HG03342 (cell line): ENCODE results near the gene FLOT1.
A peak's percentile ranks its signal among the peaks of the same experiment; 100 is the strongest.

Source experiments
- ATAC-seq: cut with Tn5 transposase; IDR thresholded peaks from one replicate; pipeline ENCODE4 v1.9.1; 2021; ENCODE audit warnings: mild to moderate bottlenecking, moderate library complexity; ENCODE audit not compliant: unreplicated experiment

Gene FLOT1

DNA sequence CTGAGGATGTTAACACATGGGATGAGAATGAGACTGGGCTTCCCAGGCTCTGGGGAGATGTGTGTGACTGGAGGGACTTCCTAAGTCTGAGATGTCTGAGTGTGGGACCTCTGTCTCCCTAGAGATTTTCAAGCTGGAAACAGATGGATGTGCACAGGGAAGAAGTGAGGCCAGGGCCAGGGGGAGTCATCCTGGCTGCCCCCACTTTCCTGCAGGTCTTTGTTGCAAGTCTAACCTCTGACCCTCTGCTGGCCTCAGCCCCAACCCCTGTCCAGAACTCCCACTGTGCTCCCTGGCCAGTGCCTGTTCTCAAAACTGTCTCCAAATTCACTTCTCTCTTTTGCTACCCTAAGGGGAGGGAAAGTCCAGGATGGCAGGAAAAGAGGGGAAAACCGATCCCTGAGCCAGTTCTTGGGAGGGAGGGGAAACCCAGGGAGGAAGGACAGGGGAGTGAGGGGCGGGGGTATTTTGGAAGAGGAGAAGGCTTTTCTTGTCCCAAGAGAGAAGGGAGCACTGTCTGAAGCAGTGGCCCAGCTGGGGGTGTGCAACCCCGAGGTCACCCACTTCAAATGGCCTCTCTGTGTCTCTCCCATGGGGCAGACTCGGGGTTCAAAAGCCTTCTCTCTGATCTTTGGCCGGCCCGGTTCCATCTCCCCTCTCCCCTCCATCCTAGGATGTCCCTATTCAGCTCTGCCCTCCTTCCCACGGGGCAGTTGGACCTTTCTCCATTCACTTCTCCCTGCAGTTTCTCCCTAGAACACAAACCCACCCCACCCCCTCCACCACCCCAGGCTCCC lies 59.1 kb downstream of the FLOT1 start:
- ATAC-seq = no peak

GRCh38 chr6:30682143-30683117 lies 60.1 kb downstream of the FLOT1 start:
- peak; percentile 32 for ATAC-seq

DNA sequence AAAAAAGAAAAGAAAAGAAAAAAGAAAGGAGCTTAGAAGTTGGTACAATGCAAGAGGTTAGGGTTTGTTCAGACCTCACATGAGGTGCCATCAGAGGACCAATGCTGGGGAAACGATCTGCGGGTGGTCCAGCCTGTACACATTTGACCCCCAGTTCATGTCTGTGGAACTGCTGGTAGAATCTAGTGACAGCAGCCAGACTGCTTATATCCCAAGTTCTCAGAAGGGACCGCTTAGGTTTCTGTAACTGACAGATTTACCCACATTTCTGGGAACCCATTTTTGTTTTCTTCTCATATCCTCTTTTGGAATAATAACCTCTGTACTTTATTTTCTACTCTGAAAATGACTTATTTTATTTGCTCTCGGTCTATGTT lies 60.7 kb downstream of the FLOT1 start:
- ATAC-seq = no peak

GRCh38 chr6:30679765-30680535 lies 62.5 kb downstream of the FLOT1 start:
- no peak for ATAC-seq

- ATAC-seq = no peak
Observed at GRCh38 chr6:30678964-30679726, 63.3 kb downstream of the FLOT1 start.
